ENCODE data around the gene PSME2.

PSME2 gene

GRCh38 chr14:24146453-24146977, at the start of gene PSME2:
TSS of gene PSME2 (minus strand) at chr14:24146610. CDS start at chr14:24146581, 29 bp downstream.
- DNase-seq (ENCODE audit: low read depth), result peak; percentile 84
- peak within 1 kb of the TSS; percentile 93 for H3K4me3 ChIP-seq (ENCODE audit: control insufficient read depth, low read depth, low read length)
- no peak for TF ChIP-seq CTCF (IDR thresholded peaks at IDR 0.05; ENCODE audit: control insufficient read depth, insufficient read depth, low read depth, low read length, missing control alignments)

- TF ChIP-seq CTCF (IDR thresholded peaks at IDR 0.05; ENCODE audit: control insufficient read depth, insufficient read depth, low read depth, low read length, missing control alignments), result no peak
- DNase-seq (ENCODE audit: low read depth), result peak; percentile 63
- peak within 1 kb of the TSS; percentile 94 for H3K4me3 ChIP-seq (ENCODE audit: control insufficient read depth, low read depth, low read length)
These were observed 49.0 kb upstream of the PSME2 start, which contains the start of gene TM9SF1 for GRCh38 chr14:24195186-24196070. TSS of gene TM9SF1 (minus strand) at chr14:24195441. CDS start at chr14:24195019, 422 bp downstream.

GRCh38 chr14:24194873-24195185, 48.4 kb upstream of the PSME2 start:
- no peak for TF ChIP-seq CTCF (IDR thresholded peaks at IDR 0.05; ENCODE audit: control insufficient read depth, insufficient read depth, low read depth, low read length, missing control alignments)

GRCh38 chr14:24194186-24194872, 47.9 kb upstream of the PSME2 start:
- TF ChIP-seq CTCF (IDR thresholded peaks at IDR 0.05; ENCODE audit: control insufficient read depth, insufficient read depth, low read depth, low read length, missing control alignments), result no peak
- DNase-seq (ENCODE audit: low read depth), result no peak
- peak overlapping the region; percentile 94 for H3K4me3 ChIP-seq (ENCODE audit: control insufficient read depth, low read depth, low read length)

More at GRCh38 chr14:24194873-24195185, 48.4 kb upstream of the PSME2 start:
- H3K4me3 ChIP-seq (ENCODE audit: control insufficient read depth, low read depth, low read length), result peak overlapping the region; percentile 94
- no peak for DNase-seq (ENCODE audit: low read depth)

GRCh38 chr14:24192933-24193332, 46.5 kb upstream of the PSME2 start:
- no peak for TF ChIP-seq CTCF (IDR thresholded peaks at IDR 0.05; ENCODE audit: control insufficient read depth, insufficient read depth, low read depth, low read length, missing control alignments)
- H3K4me3 ChIP-seq (ENCODE audit: control insufficient read depth, low read depth, low read length), result no peak overlapping the region
- DNase-seq (ENCODE audit: low read depth), result no peak

GRCh38 chr14:24190416-24190815, 44.0 kb upstream of the PSME2 start:
- TF ChIP-seq CTCF (IDR thresholded peaks at IDR 0.05; ENCODE audit: control insufficient read depth, insufficient read depth, low read depth, low read length, missing control alignments), result no peak
- no peak overlapping the region for H3K4me3 ChIP-seq (ENCODE audit: control insufficient read depth, low read depth, low read length)
- DNase-seq (ENCODE audit: low read depth), result no peak

Data from AG09309 (cell line).